H9 (cell line): Measurements from ENCODE around the gene NKIRAS2. TPM values are rescaled to one million over a fixed set of nuclear protein-coding genes. Genes with fewer than 3 reads are reported as not detected.

Experiments
- DNase-seq: peaks from one replicate; pipeline ENCODE4 v3.0.0-alpha.2; 2017
- H2AFZ ChIP-seq: one replicate; pipeline ENCODE4 v1.6.1; 2013; ENCODE audit warnings: mild to moderate bottlenecking, low read length, control low read depth, moderate library complexity
- H2AK5ac ChIP-seq: 2 replicates; pipeline ENCODE4 v1.6.1; 2013; ENCODE audit warnings: low read length, control low read depth, mixed read lengths; ENCODE audit not compliant: insufficient read length
- H2BK120ac ChIP-seq: one replicate; pipeline ENCODE4 v1.6.1; 2013; ENCODE audit warnings: low read depth, mild to moderate bottlenecking, low read length, control low read depth, inconsistent platforms; ENCODE audit not compliant: poor library complexity, severe bottlenecking
- H2BK12ac ChIP-seq: 2 replicates; pipeline ENCODE4 v1.6.1; 2013; ENCODE audit warnings: low read length, control low read depth, mixed read lengths, low read depth; ENCODE audit not compliant: insufficient read length
- H2BK15ac ChIP-seq: 2 replicates; pipeline ENCODE4 v1.6.1; 2013; ENCODE audit warnings: low read depth, low read length, control low read depth
- H2BK20ac ChIP-seq: one replicate; pipeline ENCODE4 v1.6.1; 2013; ENCODE audit warnings: low read depth, mild to moderate bottlenecking, low read length, control low read depth, inconsistent platforms; ENCODE audit not compliant: poor library complexity, severe bottlenecking
- H2BK5ac ChIP-seq: 2 replicates; pipeline ENCODE4 v1.6.1; 2013; ENCODE audit warnings: low read length, control low read depth, mixed read lengths; ENCODE audit not compliant: insufficient read length
- H3K14ac ChIP-seq: 2 replicates; pipeline ENCODE4 v1.6.1; 2013; ENCODE audit warnings: low read length, control low read depth; ENCODE audit not compliant: insufficient read depth
- H3K18ac ChIP-seq: 2 replicates; pipeline ENCODE4 v1.6.1; 2013; ENCODE audit warnings: low read depth, mild to moderate bottlenecking, mixed read lengths, low read length, control low read depth; ENCODE audit not compliant: insufficient read length
- H3K23ac ChIP-seq: 2 replicates; pipeline ENCODE4 v1.6.1; 2013; ENCODE audit warnings: low read length, control low read depth, mixed read lengths, low read depth; ENCODE audit not compliant: insufficient read length
- H3K23me2 ChIP-seq: 2 replicates; pipeline ENCODE4 v1.6.1; 2013; ENCODE audit warnings: low read depth, mild to moderate bottlenecking, mixed read lengths, low read length, control low read depth; ENCODE audit not compliant: insufficient read length, poor library complexity, severe bottlenecking
- H3K27ac ChIP-seq: 2 replicates; pipeline ENCODE4 v1.5.1; 2013; ENCODE audit warnings: low read length, control low read depth, mixed read lengths, low read depth; ENCODE audit not compliant: insufficient read length
- H3K27me3 ChIP-seq: 2 replicates; pipeline ENCODE4 v1.6.1; 2013; ENCODE audit warnings: low read length, control low read depth, inconsistent platforms; ENCODE audit not compliant: insufficient read depth
- H3K4ac ChIP-seq: 2 replicates; pipeline ENCODE4 v1.6.1; 2013; ENCODE audit warnings: low read depth, mild to moderate bottlenecking, control low read depth, inconsistent platforms, low read length, moderate library complexity
- H3K4me1 ChIP-seq: 2 replicates; pipeline ENCODE4 v1.6.1; 2013; ENCODE audit warnings: low read length, control low read depth, inconsistent platforms; ENCODE audit not compliant: insufficient read depth
- H3K4me2 ChIP-seq: 2 replicates; pipeline ENCODE4 v1.6.1; 2013; ENCODE audit warnings: low read length, control low read depth, mixed read lengths; ENCODE audit not compliant: insufficient read length, insufficient read depth
- H3K56ac ChIP-seq: 2 replicates; pipeline ENCODE4 v1.6.1; 2013; ENCODE audit warnings: low read depth, mild to moderate bottlenecking, mixed read lengths, low read length, control low read depth; ENCODE audit not compliant: insufficient read length
- H3K79me1 ChIP-seq: 2 replicates; pipeline ENCODE4 v1.6.1; 2013; ENCODE audit warnings: low read depth, mild to moderate bottlenecking, moderate library complexity, low read length, control low read depth, inconsistent platforms; ENCODE audit not compliant: insufficient read depth, poor library complexity, severe bottlenecking
- H3K79me2 ChIP-seq: 2 replicates; pipeline ENCODE4 v1.6.1; 2013; ENCODE audit warnings: low read length, control low read depth, inconsistent platforms; ENCODE audit not compliant: insufficient read depth
- H3K9ac ChIP-seq: 2 replicates; pipeline ENCODE4 v1.6.1; 2013; ENCODE audit warnings: low read length, control low read depth, mixed read lengths; ENCODE audit not compliant: insufficient read length; ENCODE audit errors: extremely low read depth
- H3K9me3 ChIP-seq: one replicate; pipeline ENCODE4 v1.6.1; 2013; ENCODE audit warnings: low read depth, low read length, inconsistent platforms; ENCODE audit not compliant: control insufficient read depth
- H3T11ph ChIP-seq: one replicate; pipeline ENCODE4 v1.6.1; 2013; ENCODE audit warnings: mild to moderate bottlenecking, low read length, control low read depth, inconsistent platforms
- H4K20me1 ChIP-seq: one replicate; pipeline ENCODE4 v1.6.1; 2013; ENCODE audit not compliant: control insufficient read depth, insufficient read length, insufficient read depth
- H4K5ac ChIP-seq: 2 replicates; pipeline ENCODE4 v1.6.1; 2013; ENCODE audit warnings: low read depth, mild to moderate bottlenecking, mixed read lengths, low read length, control low read depth; ENCODE audit not compliant: insufficient read length
- H4K8ac ChIP-seq: replicated peaks from 2 replicates; pipeline ENCODE4 v1.6.1; 2013; ENCODE audit warnings: low read length, control low read depth, mixed read lengths, low read depth; ENCODE audit not compliant: insufficient read length
- H4K91ac ChIP-seq: 2 replicates; pipeline ENCODE4 v1.6.1; 2013; ENCODE audit warnings: low read depth, mild to moderate bottlenecking, moderate library complexity, mixed read lengths, low read length, control low read depth; ENCODE audit not compliant: insufficient read length
- H3K27ac Mint-ChIP-seq, 3 experiments: 2 replicates in 2 of 3; 3 replicates in 1 of 3; pipeline ENCODE4 v1.8.0; 2020 to 2021; ENCODE audit warnings: mixed read lengths in 3 of 3, mild to moderate bottlenecking in 1 of 3, moderate library complexity in 1 of 3
- H3K27me3 Mint-ChIP-seq: 2 replicates; pipeline ENCODE4 v1.8.0; 2021; ENCODE audit warnings: low read depth, mild to moderate bottlenecking, moderate library complexity, mixed read lengths
- H3K36me3 Mint-ChIP-seq, 3 experiments: 2 replicates in 2 of 3; 3 replicates in 1 of 3; pipeline ENCODE4 v1.8.0; 2020 to 2021; ENCODE audit warnings: low read depth in 3 of 3, mixed read lengths in 3 of 3; ENCODE audit not compliant: insufficient read depth in 1 of 3
- H3K4me1 Mint-ChIP-seq, 2 experiments: 2 replicates each; pipeline ENCODE4 v1.8.0; 2020; ENCODE audit warnings: mixed read lengths in 2 of 2
- H3K4me3 Mint-ChIP-seq, 2 experiments: 2 replicates in 1 of 2; 3 replicates in 1 of 2; pipeline ENCODE4 v1.8.0; 2020 to 2021; ENCODE audit warnings: mild to moderate bottlenecking in 2 of 2, mixed read lengths in 2 of 2, moderate library complexity in 1 of 2
- H3K9me3 Mint-ChIP-seq, 2 experiments: 2 replicates in 1 of 2; 3 replicates in 1 of 2; pipeline ENCODE4 v1.8.0; 2020; ENCODE audit warnings: mild to moderate bottlenecking in 2 of 2, mixed read lengths in 2 of 2, moderate library complexity in 1 of 2
- CTCF ChIP-seq: fragments of 200-600 bp; sonication (generic); conservative IDR thresholded peaks from 3 replicates; pipeline ENCODE4 v1.8.0; 2021; ENCODE audit warnings: antibody characterized with exemption, mild to moderate bottlenecking
- WGBS: extraction: QIAGEN DNeasy Blood & Tissue Kit; methylation state at CpG from one replicate; pipeline ENCODE4 v1.1.7; 2013; ENCODE audit warnings: missing lambda C conversion rate, low lambda C conversion rate, mixed read lengths; ENCODE audit not compliant: insufficient read length; ENCODE audit errors: extremely low coverage; 5-methylcytosine and 5-hydroxymethylcytosine counted together
- total RNA-seq: library from RNA; stranded (reverse); gene quantifications from 2 replicates; pipeline ENCODE4 v1.2.1, GENCODE V29; 2021

The NKIRAS2 gene
- total RNA-seq, 1 experiment from 2014 or later: 37.1 TPM

GRCh38 chr17:42026857-42027589, 7.1 kb downstream of the NKIRAS2 start:
- H2BK15ac ChIP-seq: no peak overlapping the region
- H3K18ac ChIP-seq: no peak overlapping the region
- H3K4ac ChIP-seq: no peak overlapping the region
- no peak overlapping the region for H4K91ac ChIP-seq
- no peak overlapping the region for H2BK5ac ChIP-seq
- H2AFZ ChIP-seq: no peak overlapping the region
- no peak overlapping the region for H3K9ac ChIP-seq
- no CpG with 5 or more reads among the region's 17 CpGs for WGBS
- no peaks in the 10 kb centered on the region for H3K27me3 ChIP-seq
- H3K23me2 ChIP-seq: no peaks in the 10 kb centered on the region
- no peak overlapping the region for H3K14ac ChIP-seq
- H3K9me3 Mint-ChIP-seq: no peaks in the 10 kb centered on the region
- no peak overlapping the region for H3K27ac ChIP-seq
- H3K4me1 ChIP-seq: no peaks in the 10 kb centered on the region
- peaks cover 17 to 34% (median 30%) of the 10 kb centered on the region in 3 experiments for H3K36me3 Mint-ChIP-seq
- no peaks in the 10 kb centered on the region for H4K20me1 ChIP-seq
- H3K4me2 ChIP-seq: no peak overlapping the region
- H4K5ac ChIP-seq: no peak overlapping the region
- no peaks in the 10 kb centered on the region for H3K9me3 ChIP-seq
- no peak for DNase-seq
- peak overlapping the region in 1 of 3 experiments; percentile 34; a peak in 3 of 7 replicates for H3K27ac Mint-ChIP-seq
- H3K4me3 Mint-ChIP-seq: no peak overlapping the region
- H2AK5ac ChIP-seq: no peak overlapping the region
- peaks cover 18 to 32% of the 10 kb centered on the region in 2 experiments for H3K4me1 Mint-ChIP-seq
- H3K23ac ChIP-seq: no peak overlapping the region
- no peak overlapping the region for H2BK12ac ChIP-seq
- no peak overlapping the region for H3T11ph ChIP-seq
- TF ChIP-seq CTCF: no peak
- H4K8ac ChIP-seq: no peak overlapping the region
- no peak overlapping the region for H2BK20ac ChIP-seq
- no peak overlapping the region for H2BK120ac ChIP-seq
- no peaks in the 10 kb centered on the region for H3K79me2 ChIP-seq
- no peak overlapping the region for H3K56ac ChIP-seq
- no peaks in the 10 kb centered on the region for H3K79me1 ChIP-seq
- H3K27me3 Mint-ChIP-seq: peaks cover 1% of the 10 kb centered on the region
